ENCODE measurements around the gene CAPN3.

CAPN3 gene

DNA sequence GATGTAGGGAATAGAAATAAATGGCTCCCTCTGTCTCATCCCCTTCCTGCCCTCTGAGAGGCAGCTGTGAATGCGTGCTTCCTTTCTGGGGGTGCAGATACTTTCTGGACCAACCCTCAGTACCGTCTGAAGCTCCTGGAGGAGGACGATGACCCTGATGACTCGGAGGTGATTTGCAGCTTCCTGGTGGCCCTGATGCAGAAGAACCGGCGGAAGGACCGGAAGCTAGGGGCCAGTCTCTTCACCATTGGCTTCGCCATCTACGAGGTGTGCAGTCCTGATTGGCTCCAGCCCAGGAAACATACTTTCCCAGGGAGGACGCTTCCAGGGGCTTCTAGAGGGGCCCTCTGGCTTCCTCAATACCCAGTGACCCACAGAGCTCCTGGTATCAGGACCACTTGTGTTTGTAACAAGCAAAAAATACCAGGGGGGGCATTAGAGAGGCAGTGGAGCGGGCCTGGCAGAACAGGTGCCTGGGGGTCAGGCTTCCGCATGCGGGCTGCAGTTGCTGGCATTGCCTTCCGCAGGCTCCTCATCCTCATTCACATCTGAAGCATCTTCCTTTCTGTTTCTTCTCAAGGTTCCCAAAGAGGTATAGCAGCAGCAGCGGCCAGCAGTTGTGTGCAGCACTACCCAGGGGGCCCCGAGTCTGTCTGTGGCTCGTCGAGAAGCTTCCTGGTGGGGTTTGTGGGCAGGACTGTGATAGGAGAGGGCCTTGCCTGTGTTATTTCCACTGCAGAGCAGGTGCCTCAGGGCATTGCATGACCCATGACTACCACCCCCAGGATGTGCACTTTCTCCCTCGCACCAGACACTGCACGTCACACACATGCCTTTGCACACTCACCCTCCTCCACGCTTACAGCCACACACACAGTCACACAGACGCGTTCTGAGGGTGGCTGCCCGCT, 42.5 kb downstream of the CAPN3 start:
- no peak for DNase-seq

DNA sequence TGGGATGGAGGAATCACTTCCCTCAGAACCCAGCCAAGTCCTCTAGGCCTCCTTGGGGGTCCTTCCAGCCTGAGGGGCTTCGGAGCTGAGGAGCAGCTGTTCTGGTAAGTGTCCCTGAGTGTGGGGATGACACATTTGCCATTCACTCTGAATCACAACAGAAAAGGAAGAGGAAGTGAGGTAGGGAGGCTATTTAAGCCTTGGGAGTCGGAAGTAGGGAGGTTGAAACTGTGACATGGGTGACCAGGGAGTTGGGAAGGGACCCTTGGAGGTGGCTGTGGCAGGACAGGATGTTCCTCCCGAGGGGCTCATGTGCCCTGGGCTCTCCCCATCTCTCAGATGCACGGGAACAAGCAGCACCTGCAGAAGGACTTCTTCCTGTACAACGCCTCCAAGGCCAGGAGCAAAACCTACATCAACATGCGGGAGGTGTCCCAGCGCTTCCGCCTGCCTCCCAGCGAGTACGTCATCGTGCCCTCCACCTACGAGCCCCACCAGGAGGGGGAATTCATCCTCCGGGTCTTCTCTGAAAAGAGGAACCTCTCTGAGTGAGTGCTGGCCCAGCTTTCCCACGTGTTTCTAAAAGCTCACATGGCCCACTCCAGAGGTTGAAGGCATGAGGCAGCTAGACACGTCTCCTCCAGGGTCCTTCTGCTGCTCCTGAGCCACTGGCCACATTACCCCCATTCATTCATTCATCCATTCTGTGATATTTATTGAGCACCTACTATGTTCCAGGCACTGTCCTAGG, 43.3 kb downstream of the CAPN3 start:
- DNase-seq = no peak

DNA sequence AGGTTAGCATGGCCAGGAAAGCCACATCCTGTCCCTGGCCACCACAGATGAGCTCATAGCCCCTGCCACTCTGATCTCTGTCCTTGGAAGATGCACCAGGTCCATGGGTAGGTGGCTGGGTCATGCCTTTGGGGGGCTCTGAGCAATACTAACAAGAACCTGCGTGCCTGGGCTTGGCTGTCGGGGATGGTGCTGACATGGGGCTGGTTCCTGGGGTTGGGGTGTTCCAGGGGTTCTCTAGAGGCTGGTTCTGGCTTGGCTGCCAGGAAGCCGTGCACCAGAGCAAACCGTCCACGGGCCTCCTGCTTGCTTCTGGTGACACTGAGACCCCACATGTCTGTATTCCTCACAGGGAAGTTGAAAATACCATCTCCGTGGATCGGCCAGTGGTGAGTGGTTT, 44.1 kb downstream of the CAPN3 start:
- DNase-seq = no peak

DNA sequence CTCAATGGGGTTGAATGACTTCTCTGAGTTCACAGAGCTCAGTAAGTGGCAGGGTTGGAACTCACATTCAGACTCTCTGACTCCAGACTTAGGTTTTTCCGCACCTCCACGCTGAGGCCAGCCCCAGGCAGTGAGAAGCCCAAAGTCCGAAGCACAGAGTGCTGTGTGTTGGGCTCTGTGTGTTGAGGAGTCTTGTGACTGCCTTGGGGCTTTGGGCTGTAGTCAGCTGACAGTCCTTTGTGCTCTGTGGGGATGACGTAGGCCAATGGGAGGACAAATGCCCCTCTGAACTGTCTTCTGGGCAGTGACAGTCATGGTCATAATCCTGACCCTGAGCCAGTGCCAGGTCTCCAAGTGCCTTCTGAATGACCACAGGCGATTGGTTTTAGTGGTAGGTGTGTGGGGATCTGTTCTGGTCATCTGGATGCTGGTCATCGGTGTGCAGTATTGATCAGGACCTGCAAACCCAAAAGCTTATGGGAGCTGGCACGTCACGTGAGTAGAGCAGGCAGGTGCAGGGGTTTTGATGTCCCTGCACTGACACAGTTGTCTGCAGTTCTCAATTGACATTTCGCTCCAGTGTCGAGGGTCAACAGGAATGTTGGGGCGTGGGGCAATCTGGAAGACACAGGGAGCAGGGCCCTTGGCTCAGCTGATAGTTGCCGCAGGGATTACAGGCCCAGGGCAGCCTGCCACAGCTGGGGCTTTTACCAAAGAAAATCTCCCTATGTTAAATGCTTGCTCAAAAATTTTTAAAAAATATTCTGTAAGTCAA, 45.3 kb downstream of the CAPN3 start:
- DNase-seq = no peak

DNA sequence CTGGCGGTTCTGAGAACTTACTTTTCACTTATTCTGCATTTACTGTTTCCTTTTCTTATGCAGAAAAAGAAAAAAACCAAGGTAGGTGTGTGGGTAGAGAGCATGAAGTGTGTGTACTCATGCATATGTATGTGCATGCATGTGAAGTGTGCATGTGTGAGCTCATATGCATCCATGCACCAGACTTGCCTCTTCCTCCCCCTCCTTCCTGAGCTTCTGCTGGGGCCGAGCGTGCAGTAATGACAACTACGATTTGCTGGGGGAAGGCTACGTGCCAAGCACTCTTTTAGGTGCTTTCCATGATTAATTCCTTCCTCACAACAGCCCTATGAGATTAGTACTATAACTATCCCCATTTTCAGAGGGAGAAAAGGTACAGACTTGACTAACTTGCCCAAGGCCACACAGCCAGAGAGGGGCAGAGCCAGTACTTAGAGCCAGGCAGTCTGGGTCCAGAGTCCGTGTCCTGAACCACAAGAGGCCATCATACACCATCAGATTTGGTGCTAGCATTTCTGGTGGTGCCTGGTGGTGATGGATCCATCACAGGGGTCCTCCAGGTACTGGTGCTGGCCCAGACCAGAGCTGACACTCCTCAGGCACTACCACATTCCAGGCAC, 46.7 kb downstream of the CAPN3 start:
- no peak for DNase-seq

DNA sequence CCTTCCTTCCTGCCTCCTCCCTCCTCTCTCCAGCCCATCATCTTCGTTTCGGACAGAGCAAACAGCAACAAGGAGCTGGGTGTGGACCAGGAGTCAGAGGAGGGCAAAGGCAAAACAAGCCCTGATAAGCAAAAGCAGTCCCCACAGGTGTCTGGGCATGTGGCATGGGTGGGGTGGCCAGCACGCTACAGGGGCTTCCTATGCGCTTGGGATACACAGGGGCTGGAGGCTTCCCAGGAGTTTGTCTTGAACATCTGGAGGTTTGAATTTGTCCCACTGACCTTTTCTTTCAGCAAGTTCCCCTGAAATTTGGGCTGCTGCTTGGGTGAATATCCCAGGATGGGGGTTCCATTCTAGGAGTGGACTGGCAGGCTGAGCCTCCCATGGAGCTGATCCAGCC, 48.9 kb downstream of the CAPN3 start:
- no peak for DNase-seq

DNA sequence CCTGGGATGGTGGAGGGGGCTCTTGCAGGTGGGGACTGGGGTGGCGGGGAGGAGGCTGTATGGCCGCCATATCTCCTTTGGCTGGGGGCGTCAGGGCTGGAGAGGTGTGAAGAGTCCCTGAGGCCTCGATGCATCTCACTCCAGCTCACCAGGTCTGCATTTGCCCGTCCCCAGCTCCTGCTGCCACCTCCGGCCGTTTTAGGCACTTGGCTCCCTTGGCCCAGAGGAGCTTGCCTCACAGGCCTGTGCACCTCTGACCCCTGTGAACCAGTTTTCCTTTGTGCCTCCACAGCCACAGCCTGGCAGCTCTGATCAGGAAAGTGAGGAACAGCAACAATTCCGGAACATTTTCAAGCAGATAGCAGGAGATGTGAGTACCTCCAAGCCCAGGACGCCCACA, 49.7 kb downstream of the CAPN3 start:
- no peak for DNase-seq

DNA sequence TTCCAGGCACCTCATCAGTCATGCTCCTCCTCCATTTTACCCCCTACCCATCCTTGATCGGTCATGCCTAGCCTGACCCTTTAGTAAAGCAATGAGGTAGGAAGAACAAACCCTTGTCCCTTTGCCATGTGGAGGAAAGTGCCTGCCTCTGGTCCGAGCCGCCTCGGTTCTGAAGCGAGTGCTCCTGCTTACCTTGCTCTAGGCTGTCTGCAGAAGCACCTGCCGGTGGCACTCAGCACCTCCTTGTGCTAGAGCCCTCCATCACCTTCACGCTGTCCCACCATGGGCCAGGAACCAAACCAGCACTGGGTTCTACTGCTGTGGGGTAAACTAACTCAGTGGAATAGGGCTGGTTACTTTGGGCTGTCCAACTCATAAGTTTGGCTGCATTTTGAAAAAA, 52.6 kb downstream of the CAPN3 start:
- DNase-seq = no peak

DNA sequence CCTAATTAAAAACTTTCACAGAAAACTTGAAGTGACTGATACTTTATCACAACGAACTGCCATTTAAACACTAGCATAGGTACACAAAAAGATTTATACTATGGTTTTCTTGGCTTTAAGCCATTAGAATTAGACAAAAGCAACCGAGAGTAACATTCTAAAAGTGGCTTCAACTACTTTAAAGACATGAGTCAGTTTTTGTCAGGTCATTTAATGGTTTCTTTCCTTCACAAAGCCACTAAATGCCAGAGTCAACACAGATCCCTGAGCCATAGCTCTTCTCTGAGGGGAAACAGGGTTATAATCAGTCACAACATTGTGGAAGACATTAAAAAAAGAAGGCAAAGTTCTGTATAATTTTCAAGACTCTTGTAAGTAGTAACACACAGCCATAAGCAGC, 54.6 kb downstream of the CAPN3 start:
- DNase-seq = no peak

DNA sequence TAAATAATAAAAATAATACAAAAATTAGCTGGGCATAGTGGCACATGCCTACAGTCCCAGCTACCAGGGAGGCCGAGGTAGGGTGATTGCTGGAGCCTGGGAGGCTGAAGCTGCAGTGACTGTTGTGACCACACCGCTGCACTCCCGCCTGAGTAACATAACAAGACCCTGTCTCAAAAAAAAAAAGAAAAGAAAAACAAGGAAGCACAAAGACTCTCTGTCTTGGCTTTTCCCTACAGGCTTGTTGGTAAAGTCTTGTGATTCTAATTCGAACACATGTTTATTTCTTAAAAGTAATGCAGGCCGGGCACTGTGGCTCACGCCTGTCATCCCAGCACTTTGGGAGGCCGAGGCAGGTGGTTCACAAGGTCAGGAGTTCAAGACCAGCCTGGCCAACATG, 60.1 kb downstream of the CAPN3 start:
- no peak for DNase-seq

DNA sequence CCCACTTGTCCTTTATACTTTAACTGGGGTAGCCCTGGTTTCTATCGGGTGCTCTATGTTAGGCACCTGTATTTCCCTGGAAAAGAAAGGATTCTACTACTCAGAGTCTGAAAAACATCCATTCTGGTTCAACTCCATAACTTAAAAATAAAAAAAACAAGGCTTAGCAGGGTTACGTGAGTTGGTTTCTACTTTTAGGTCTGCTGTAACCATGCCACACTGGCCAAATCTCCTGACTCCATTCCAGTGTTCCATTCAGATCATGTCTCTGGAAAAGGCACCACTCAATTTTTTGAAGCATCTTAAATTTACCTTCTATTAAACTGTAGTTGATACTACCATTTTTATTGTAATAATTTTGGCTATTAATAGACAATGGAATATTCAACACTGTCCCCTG, 62.1 kb downstream of the CAPN3 start:
- no peak for DNase-seq

DNA sequence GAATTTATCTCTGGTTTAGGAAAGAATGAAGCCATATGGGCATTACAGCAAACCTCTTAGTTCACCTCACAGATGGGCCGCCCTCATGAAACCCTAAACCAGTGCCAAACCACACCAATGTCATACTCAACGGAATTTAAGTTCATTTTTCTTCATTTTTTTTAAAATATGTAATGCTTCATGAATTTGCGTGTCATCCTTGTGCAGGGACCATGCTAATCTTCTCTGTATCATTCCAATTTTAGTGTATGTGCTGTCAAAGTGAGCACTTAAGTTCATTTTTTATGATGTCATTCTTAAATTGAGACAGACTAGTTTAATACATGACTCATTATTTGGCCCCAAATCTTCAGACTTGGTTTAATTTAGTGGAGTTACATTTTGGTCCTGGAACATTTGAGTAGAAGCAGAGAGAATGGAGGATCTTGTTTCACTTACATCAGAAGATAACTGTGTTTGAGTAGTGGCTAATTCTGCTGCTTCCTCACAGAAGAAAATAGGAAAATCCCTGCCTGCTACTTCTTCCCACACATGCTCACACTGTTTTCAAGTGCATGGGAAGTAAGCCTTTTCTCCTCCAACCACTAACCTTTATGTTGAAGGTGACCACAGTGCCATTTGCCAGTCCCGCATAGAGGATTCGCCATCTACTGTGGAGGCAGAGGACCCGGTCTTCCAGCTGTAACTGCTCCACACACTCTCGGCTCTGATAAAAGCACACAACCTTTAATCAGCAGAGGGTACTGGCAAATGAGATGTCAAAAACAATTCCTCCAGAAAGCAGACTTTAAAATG, 68.3 kb downstream of the CAPN3 start:
- no peak for DNase-seq

DNA sequence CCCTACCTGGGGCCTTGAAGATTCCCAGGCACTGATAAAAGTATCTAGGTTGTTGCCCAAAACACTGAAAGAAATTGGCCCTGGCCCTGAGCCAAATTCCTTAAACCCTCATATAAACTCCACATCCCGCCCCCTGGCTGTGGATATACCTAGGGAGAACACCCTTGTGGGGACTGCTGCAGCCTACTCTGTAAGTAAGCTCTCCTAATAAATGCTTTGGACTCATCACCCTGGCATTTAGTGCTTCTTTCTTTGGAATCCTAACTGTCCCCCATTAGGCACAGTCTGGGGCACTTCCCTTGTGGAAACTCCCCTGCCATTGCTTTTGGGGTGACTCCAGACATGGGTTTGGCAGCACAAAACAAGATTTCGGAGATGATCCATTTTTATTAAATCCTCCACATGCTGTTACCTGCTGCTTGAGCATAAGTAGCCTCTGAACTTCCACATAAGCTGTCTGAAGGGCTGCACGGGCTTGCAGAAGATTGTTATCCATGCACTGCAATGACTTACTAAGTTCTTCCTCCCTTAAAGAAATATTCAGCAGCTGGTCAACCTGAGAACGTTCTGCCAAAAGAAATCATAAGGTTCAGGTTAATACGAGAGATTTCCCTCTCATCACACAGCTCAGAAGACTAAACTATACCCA, 85.2 kb downstream of the CAPN3 start:
- DNase-seq = no peak

DNA sequence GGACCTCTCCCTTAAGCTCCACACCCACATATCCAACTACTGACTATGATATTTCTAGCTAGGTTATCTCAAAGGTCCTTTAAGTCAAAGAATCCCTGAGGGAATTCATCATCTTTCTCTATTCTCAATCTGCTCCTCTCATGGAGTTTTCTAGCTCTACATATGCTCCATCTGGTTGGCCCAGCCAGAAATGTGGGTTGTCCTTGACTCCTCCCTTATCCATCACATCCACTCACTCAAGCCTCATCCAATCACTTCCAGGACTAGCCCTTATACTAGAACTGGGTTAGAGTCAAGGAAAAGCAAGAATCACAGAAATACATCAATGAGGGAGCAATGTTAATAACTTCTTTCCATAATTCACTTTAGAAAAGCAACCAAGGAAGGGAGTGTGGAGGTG, 86.2 kb downstream of the CAPN3 start:
- DNase-seq = no peak

DNA sequence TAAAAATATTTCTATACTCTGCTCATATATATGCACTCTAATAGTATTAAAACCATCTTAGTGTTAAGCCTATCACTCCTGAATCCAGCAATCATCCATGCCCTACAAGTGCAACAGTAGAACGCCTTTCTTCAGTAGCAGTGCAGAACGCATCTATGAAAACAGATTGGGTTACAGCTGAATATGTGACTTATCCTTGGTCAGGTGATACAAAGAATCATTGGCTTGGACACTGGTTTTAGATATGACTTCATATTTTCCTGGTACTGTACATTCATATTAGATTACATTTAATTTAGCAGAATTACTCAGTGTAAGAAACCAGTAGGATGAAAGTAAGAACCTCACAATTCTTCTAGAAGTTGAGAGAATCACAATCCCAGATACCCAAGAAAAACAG, 88.3 kb downstream of the CAPN3 start:
- no peak for DNase-seq

DNA sequence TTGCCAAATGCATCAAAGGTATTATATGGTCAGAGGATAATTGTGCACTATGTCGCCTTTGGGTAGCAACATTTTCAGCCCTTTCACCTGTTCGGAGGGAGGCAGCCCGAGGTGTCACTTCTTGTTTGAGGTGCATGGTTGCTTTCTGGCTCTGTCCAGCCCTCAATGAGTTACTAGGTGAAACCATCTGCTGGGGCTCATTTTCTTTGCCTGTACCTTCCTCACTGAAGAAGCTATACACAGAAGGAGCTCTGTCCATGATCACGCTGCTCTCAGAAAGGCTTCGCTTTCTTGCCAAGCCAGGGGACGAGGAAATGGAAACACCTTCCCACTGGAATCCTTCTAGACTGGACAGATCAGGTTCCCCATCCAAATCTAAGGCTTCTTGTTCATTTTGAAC, 89.0 kb downstream of the CAPN3 start:
- no peak for DNase-seq

DNA sequence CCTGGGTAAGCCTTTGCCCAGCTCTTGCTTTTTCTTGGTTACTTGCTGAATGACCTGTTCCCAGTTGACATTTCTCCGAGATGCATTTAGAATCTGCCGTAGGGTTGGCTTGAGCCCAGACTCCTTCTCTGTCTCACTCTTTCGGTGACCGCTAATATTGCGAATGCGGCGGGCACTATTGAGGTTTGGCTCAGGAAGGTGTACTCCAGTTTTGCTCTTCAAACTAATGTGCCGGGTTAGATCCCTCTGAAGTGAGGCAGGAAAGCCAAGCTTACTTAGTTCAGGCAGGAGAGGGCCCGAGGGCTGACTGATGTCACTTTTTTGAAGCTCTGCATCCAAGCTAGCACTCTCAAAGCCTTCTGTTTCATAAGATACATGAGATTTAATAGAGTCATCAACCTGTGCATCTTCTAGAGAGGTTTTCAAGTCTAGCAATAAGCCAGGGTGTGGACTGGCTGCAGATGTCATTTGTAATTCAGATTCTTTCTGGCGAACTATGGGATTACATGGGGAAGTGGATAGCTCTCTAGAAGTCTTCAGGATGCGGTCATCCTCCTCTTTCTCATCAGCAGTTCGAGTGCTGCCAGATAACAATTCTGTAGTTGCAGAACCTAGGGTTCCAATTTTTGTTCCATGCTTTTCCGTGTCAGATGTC, 90.6 kb downstream of the CAPN3 start:
- DNase-seq = no peak

DNA sequence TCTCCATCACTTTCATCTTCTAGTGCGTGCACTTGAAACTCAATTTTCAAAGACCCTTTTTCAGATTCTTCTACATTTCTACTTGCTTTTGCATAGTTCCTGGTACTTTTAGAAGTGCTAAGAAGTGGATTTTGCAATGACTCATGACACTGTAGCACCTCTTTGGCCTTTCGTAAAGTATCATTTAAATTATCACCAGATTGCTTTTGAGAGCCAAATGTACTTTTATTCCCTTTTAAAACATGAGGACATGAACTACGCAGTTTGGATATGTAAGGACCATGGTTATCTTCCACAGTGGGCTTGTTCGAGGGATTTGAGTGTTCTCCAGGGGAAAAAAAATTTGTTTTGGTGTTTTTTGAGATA, 91.1 kb downstream of the CAPN3 start:
- DNase-seq = no peak

DNA sequence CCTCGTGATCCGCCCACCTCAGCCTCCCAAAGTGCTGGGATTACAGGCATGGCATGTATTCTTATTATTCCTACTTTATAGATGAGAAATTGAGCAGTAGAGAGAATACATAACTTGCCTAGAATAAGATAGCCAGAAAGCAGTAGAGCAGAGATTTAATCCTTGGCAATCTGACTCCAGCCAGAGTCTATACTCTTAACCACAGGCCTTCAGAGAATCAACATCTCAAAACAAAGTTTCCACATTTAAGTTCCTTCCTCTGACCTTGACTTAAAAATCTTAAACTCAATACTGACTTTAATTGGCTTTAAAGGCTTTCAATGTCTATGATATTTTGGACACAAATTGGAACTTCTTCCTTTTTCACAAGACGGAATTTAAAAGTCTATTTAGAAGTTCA, 94.5 kb downstream of the CAPN3 start:
- DNase-seq = no peak

DNA sequence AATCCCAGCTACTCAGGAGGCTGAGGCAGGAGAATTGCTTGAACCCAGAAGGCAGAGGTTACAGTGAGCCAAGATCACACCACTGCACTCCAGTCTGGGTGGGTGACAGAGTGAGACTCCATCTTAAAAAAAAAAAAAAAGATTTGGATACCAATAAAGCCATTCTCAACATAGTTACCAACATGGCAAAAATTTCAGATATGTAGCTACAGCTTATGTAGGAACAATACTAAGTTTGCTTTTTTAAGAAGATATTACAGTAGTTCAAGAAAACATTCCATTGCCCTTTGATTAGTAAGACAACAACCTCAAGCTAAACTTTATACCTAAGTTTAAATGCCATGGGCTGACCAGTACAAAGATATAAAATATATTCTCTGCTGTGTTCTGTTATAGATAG, 97.2 kb downstream of the CAPN3 start:
- no peak for DNase-seq

DNA sequence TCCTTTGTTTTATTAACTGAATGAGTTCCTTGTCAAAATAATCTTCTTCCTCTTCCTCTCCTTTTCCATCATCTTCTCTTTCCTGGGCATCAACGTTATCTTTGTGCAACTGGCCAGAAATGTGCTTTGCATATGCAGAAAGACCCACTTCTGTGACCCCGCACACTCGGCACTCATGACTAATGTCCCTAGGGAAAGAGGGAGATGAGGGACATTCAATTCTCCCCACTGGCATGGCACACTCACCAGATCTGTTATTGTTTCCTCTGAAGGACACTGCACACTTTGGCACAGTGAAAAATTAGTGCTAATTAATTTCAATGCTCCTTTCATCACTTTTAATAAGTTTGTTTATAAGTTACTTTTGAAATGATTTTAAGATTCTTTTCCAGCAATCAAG, 97.7 kb downstream of the CAPN3 start:
- DNase-seq = no peak
